Measurements from ENCODE around the gene EPHB2.

Gene EPHB2

GRCh38 chr1:22803833-22804232 is 93.2 kb downstream of the EPHB2 start:
- DNase-seq (ENCODE audit: low read depth), result no peak

GRCh38 chr1:22804406-22804805 is 93.8 kb downstream of the EPHB2 start:
- DNase-seq (ENCODE audit: low read depth), result no peak

- no peak for DNase-seq (ENCODE audit: low read depth)
Observed at GRCh38 chr1:22804969-22805671, 94.5 kb downstream of the EPHB2 start.

GRCh38 chr1:22805672-22806038 is 95.0 kb downstream of the EPHB2 start:
- no peak for DNase-seq (ENCODE audit: low read depth)

GRCh38 chr1:22806584-22806983 is 95.9 kb downstream of the EPHB2 start:
- no peak for DNase-seq (ENCODE audit: low read depth)

- no peak for DNase-seq (ENCODE audit: low read depth)
Observed at GRCh38 chr1:22807340-22807739, 96.7 kb downstream of the EPHB2 start.

- peak; percentile 55 for DNase-seq (ENCODE audit: low read depth)
Observed at GRCh38 chr1:22808186-22808675, 97.6 kb downstream of the EPHB2 start.

GRCh38 chr1:22808676-22809483 is 98.2 kb downstream of the EPHB2 start:
- peak; percentile 54 for DNase-seq (ENCODE audit: low read depth)

- no peak for DNase-seq (ENCODE audit: low read depth)
Observed at GRCh38 chr1:22809783-22810182, 99.1 kb downstream of the EPHB2 start.

GRCh38 chr1:22810378-22810777 is 99.7 kb downstream of the EPHB2 start:
- DNase-seq (ENCODE audit: low read depth), result no peak

GRCh38 chr1:22812092-22812880 is 101.6 kb downstream of the EPHB2 start:
- DNase-seq (ENCODE audit: low read depth), result no peak

- no peak for DNase-seq (ENCODE audit: low read depth)
Observed at GRCh38 chr1:22812993-22813790, 102.6 kb downstream of the EPHB2 start.

- DNase-seq (ENCODE audit: low read depth), result peak; percentile 38
Observed at GRCh38 chr1:22814176-22815042, 103.8 kb downstream of the EPHB2 start.

GRCh38 chr1:22815043-22815365 is 104.4 kb downstream of the EPHB2 start:
- DNase-seq (ENCODE audit: low read depth), result no peak

- no peak for DNase-seq (ENCODE audit: low read depth)
Observed at GRCh38 chr1:22815421-22816066, 104.9 kb downstream of the EPHB2 start.

- DNase-seq (ENCODE audit: low read depth), result no peak
Observed at GRCh38 chr1:22816067-22816775, 105.6 kb downstream of the EPHB2 start.

GRCh38 chr1:22816803-22817202 is 106.2 kb downstream of the EPHB2 start:
- DNase-seq (ENCODE audit: low read depth), result no peak

GRCh38 chr1:22817462-22817861 is 106.8 kb downstream of the EPHB2 start:
- DNase-seq (ENCODE audit: low read depth), result no peak

- no peak for DNase-seq (ENCODE audit: low read depth)
Observed at GRCh38 chr1:22818061-22818770, 107.6 kb downstream of the EPHB2 start.
